GM19099 (cell line): Measurements from ENCODE around the gene GNAT1.

Experiments
- POLR2A ChIP-seq: IDR thresholded peaks from 3 replicates; pipeline ENCODE4 v1.6.1; 2011; ENCODE audit warnings: low read depth; ENCODE audit not compliant: insufficient read length; ENCODE audit errors: extremely low read depth

The GNAT1 gene

DNA sequence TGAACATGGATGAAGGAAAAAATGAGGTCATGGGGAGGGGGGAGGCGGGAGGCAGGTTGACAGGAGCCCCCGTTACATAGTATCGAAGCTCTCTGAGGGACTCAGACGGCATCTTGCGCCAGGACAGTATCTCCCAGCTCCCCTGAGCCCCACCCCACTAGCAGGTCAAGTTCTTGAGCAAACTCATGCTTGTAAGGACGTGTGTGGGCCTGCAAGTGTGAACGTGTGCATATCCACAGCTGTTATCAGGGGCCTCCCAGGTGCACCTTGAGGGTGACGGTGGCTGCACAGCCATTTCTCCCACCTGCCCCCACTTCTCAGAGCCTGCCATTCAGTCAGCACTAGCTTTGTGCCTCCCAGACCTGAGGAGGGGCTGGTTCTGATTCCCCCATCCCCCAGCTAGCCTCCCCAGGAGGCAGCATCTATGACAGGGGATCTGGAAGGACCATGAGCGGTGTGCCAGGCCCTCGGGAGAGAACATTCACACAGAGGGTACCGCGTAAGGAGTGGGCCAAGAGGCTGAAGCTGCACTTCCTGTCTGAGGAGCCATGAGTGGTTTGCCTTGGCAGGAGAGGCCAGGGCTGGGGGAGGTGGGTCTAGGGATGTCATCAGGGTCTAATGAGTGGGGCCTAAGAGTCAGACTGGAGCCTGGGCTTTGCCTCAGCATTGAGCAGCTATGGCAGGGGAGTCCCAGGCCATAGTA, 33.4 kb upstream of the GNAT1 start:
- no peak for TF ChIP-seq POLR2A

DNA sequence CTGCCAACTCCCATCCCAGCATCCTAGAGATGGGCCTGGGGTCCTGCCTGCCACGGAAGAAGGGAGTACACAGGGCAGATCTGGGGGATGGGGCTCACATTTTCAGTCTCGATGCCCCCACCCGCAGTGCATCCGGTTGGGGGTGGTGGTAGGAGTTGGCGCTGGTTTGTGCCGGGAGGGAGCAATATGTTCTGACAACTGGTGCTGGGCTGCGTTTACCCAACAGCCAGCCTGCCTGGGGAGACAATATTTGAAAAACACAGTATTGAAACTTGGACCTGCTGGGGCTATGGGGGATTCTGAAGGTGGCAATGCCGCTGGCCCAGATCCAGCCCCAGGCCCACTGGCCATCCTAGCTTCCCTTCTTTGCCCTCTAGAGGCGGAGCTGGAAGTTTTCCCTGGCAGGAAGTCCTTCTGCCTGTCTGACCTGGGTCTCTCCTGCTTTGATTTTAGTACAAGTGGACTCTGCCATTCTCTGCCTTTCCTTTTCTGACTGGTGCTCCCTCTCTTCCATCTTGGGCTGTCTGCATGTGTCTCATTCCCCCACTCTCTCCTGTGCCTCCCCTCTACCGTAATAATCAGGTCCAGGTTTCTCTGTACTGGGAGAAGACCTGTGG, 32.8 kb upstream of the GNAT1 start:
- TF ChIP-seq POLR2A, result no peak

GRCh38 chr3:50160561-50160983, 30.8 kb upstream of the GNAT1 start:
- no peak for TF ChIP-seq POLR2A

DNA sequence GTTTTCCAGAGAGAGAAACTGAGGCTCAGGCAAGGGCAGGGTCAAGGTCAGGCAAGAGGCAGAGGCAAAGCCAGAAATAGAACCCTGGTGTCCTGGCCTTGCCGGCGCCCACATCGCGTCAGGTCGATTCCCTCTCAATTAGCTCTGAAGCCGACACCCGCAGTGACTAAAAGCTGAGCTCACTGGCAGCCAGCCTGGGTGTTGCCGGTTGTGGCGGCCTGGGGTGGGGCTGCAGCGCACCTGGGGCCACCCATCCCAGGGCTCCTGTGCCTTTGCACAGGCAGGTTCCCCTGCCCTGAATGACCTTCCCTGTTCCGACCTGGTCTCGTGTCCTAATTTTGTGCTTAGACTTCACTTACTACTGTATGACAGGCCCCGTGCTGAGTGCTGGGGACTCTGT, 30.1 kb upstream of the GNAT1 start:
- TF ChIP-seq POLR2A, result no peak

DNA sequence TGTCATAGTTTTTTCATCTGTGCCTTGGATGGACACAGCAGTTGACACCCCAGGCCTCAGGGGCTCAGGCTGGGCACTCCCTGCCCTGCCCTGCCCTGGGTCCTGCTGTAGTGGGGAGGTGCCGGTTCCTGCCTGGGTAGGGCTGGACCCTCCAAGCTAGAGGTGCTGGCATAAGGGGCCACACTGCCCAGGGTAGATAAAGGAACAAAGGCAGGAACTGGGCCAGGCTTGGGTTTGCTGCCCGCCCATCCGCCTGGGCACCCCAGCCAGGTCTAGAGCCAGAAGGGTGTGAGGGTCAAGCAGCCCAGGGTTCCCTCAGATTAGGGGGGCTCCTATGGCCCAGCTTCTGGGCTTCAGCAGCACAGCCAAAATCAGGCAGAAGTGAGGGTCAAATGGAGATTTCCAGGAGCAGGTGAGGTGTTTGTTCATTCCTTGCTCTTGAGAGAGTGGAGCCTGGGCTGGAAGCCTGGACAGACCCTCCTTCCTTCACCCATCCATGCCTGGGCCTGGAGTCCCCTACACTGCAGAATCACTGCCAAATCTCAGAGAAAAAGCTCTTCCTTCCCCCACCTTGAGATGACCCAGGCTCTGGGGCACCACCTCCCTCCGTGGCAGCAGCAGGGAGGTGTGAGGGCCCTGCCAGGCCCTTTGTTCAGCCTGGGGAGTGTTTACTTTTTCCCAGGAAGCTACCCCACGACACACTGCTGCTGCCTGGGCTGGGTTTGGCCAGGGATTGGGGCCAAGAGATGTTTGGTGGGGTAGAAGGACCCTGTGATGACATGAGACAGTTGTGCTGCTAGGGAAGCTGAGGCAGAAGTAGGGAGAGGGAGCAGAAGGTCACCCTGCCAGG, 29.2 kb upstream of the GNAT1 start:
- TF ChIP-seq POLR2A, result no peak

- TF ChIP-seq POLR2A, result no peak
Measured at GRCh38 chr3:50163572-50164455, 27.6 kb upstream of the GNAT1 start.

DNA sequence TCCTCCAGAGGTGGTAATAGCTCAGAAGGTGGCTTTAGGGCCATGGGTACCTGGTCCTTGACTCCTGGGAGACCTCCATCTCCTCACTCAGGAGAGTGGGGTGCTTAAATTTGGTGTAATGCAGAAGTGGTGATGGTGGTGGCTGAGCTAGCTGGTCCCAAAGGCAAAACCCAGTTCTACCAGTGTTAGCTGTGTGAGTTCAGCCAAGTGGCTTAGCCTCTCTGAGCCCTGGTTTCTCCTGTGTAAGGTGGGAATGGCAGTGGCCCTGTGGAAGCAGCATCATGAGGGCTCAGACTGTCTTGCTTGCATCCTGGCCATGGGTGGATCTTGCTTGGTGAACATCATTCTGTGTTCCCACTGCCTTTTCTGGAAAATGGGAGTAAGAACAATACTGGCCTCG, 26.9 kb upstream of the GNAT1 start:
- no peak for TF ChIP-seq POLR2A

- TF ChIP-seq POLR2A, result no peak
Measured at GRCh38 chr3:50164984-50165909, 26.2 kb upstream of the GNAT1 start.

- TF ChIP-seq POLR2A, result no peak
Measured at GRCh38 chr3:50165910-50166538, 25.4 kb upstream of the GNAT1 start.

- no peak for TF ChIP-seq POLR2A
Measured at GRCh38 chr3:50166620-50167019, 24.8 kb upstream of the GNAT1 start.

GRCh38 chr3:50167069-50167840, 24.2 kb upstream of the GNAT1 start:
- no peak for TF ChIP-seq POLR2A

- TF ChIP-seq POLR2A, result no peak
Measured at GRCh38 chr3:50167841-50168209, 23.6 kb upstream of the GNAT1 start.

DNA sequence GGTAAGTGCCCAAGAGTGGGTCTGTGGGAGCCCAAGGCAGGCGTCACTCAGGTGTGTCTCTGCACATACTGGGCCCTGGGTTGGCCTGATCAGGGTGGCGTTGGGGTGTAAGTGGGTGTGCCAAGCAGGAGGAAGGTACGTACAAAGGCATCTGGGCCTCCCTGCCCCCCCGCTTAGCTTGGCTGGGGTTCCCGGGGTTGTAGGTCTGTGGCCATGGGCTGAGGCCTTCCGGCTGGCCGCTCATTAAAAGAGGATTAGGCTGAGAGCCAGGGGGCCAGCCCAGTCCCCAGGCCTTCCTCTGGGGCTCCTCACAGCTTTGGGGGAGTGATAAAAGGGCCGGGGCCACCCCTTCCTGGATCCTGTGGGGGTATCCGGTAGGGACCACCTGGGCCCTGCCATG, 23.0 kb upstream of the GNAT1 start:
- TF ChIP-seq POLR2A, result no peak

DNA sequence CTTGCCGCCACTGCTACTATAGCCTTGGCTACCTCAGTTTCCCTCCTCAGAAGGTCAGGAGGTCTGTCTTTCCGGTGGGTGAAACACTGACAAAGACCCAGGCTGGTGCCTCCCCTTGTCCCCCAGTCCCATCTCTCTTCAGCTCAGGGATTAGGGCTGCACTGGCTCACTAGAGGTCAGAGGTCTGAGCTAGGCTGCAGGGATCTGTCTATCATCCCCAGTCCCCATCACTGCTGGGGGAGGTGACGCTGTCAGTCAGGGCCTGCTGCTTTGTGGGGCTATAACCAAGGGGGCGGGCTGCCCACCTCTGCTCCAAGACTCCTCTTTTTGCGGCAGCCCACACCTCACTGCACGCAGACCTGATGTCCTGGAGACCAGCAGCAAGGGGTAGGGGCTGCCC, 22.6 kb upstream of the GNAT1 start:
- no peak for TF ChIP-seq POLR2A
